ENCODE measurements around the gene HSPB1. TPM values are rescaled to one million over a fixed set of nuclear protein-coding genes. Genes with fewer than 3 reads are reported as not detected.
"Not testable (repeated sequence)": the region's sequence is repeated elsewhere in the genome, so short reads cannot be mapped to it uniquely, and the experiment has no call there.

The HSPB1 gene
- total and polyA plus RNA-seq, 4 donors, result 25.5 to 186 (median 104) TPM

GRCh38 chr7:76304888-76305375, 2.5 kb downstream of the HSPB1 start:
- peak in 1 of 2 donors; percentile 44 for TF ChIP-seq JUND (IDR thresholded peaks at IDR 0.05)
- peak; percentile 69 for TF ChIP-seq ZBTB33 (IDR thresholded peaks at IDR 0.05)
- TF ChIP-seq RXRA (IDR thresholded peaks at IDR 0.05), result peak; percentile 42 to 79
- no peak for TF ChIP-seq FOXA2 (IDR thresholded peaks at IDR 0.05)
- TF ChIP-seq NR2F2 (IDR thresholded peaks at IDR 0.05), result no peak
- TF ChIP-seq REST (IDR thresholded peaks at IDR 0.05), result peak; percentile 73
- TF ChIP-seq EGR1 (IDR thresholded peaks at IDR 0.05; ENCODE audit: low read depth in 2 of 2), result no peak
- TF ChIP-seq GABPA (IDR thresholded peaks at IDR 0.05 in 1 of 2, conservative IDR thresholded peaks at IDR 0.05 in 1 of 2), result no peak
- TF ChIP-seq HNF4A (conservative IDR thresholded peaks at IDR 0.05), result peak; percentile 38 to 61
- peak; percentile 57 for TF ChIP-seq MAX (IDR thresholded peaks at IDR 0.05)
- TF ChIP-seq HNF4G (IDR thresholded peaks at IDR 0.05), result no peak
- TF ChIP-seq TAF1 (conservative IDR thresholded peaks at IDR 0.05), result peak; percentile 20
- TF ChIP-seq SP1 (IDR thresholded peaks at IDR 0.05), result peak; percentile 62
- no peak for TF ChIP-seq CTCF (IDR thresholded peaks at IDR 0.05; ENCODE audit: low read depth, low read length, missing input control)
- TF ChIP-seq ATF3 (IDR thresholded peaks at IDR 0.05), result no peak
- TF ChIP-seq YY1 (IDR thresholded peaks at IDR 0.05), result peak; percentile 90
- TF ChIP-seq FOXA1 (IDR thresholded peaks at IDR 0.05), result peak; percentile 30
- no peak for TF ChIP-seq RAD21 (IDR thresholded peaks at IDR 0.05)
- H3K4me1 ChIP-seq (ENCODE audit: control insufficient read depth in 4 of 4, insufficient read depth in 4 of 4, low read length in 3 of 4), result peaks cover 12 to 45% (median 25%) of the 10 kb centered on the region in 4 donors
- no peaks in the 10 kb centered on the region for H3K9me3 ChIP-seq (ENCODE audit: control insufficient read depth in 4 of 4, low read length in 3 of 4)
- WGBS, result 35% methylated on average over 10 of the region's 10 CpGs
- H3K4me3 ChIP-seq (ENCODE audit: low read depth in 1 of 3, low read length in 3 of 3), result no peak overlapping the region
- H3K9ac ChIP-seq (ENCODE audit: low read depth in 1 of 2, low read length in 2 of 2), result peak overlapping the region in 1 of 2 donors; percentile 30
- no peak for DNase-seq (ENCODE audit: low spot score)
- H3K27ac ChIP-seq (ENCODE audit: low read depth in 1 of 2, low read length in 2 of 2), result peak overlapping the region; percentile 100
- no peaks in the 10 kb centered on the region for H3K36me3 ChIP-seq (ENCODE audit: control insufficient read depth in 4 of 4, insufficient read depth in 3 of 4, low read depth in 1 of 4, low read length in 3 of 4)
- H3K27me3 ChIP-seq (ENCODE audit: control insufficient read depth in 4 of 4, insufficient read depth in 4 of 4, low read length in 3 of 4), result no peaks in the 10 kb centered on the region

GRCh38 chr7:76308874-76309273, 6.4 kb downstream of the HSPB1 start:
- H3K9ac ChIP-seq (ENCODE audit: low read depth in 1 of 2, low read length in 2 of 2); H3K27ac ChIP-seq (ENCODE audit: low read depth in 1 of 2, low read length in 2 of 2); H3K4me3 ChIP-seq (ENCODE audit: low read depth in 1 of 3, low read length in 3 of 3); H3K27me3 ChIP-seq (ENCODE audit: control insufficient read depth in 4 of 4, insufficient read depth in 4 of 4, low read length in 3 of 4); H3K9me3 ChIP-seq (ENCODE audit: control insufficient read depth in 4 of 4, low read length in 3 of 4); DNase-seq (ENCODE audit: low spot score); H3K36me3 ChIP-seq (ENCODE audit: control insufficient read depth in 4 of 4, insufficient read depth in 3 of 4, low read depth in 1 of 4, low read length in 3 of 4): not testable (repeated sequence)
- WGBS, result 96% methylated on average over 12 of the region's 12 CpGs
- H3K4me1 ChIP-seq (ENCODE audit: control insufficient read depth in 4 of 4, insufficient read depth in 4 of 4, low read length in 3 of 4), result peaks cover 14 to 49% (median 28%) of the 10 kb centered on the region in 4 donors

- DNase-seq (ENCODE audit: low spot score); H3K36me3 ChIP-seq (ENCODE audit: control insufficient read depth in 4 of 4, insufficient read depth in 3 of 4, low read depth in 1 of 4, low read length in 3 of 4); H3K4me3 ChIP-seq (ENCODE audit: low read depth in 1 of 3, low read length in 3 of 3); H3K9ac ChIP-seq (ENCODE audit: low read depth in 1 of 2, low read length in 2 of 2); H3K9me3 ChIP-seq (ENCODE audit: control insufficient read depth in 4 of 4, low read length in 3 of 4); H3K27me3 ChIP-seq (ENCODE audit: control insufficient read depth in 4 of 4, insufficient read depth in 4 of 4, low read length in 3 of 4): not testable (repeated sequence)
- Histone ChIP-seq H3K27ac (ENCODE audit: low read depth in 1 of 2, low read length in 2 of 2) (peak overlapping the region in 1 of 2 donors; percentile 83), H3K4me1 (ENCODE audit: control insufficient read depth in 4 of 4, insufficient read depth in 4 of 4, low read length in 3 of 4) (peaks cover 13 to 45% (median 24%) of the 10 kb centered on the region in 4 donors)
- WGBS, result 97% methylated on average over 50 of the region's 50 CpGs
Measured at GRCh38 chr7:76309341-76310101, 7.0 kb downstream of the HSPB1 start.
